ENCODE measurements around the gene TLCD3A. TPM values are rescaled to one million over a fixed set of nuclear protein-coding genes. Genes with fewer than 3 reads are reported as not detected.

Gene TLCD3A
- total and polyA plus RNA-seq, 9 of the 15 experiments (the other 6 are each of a cell fraction or from before 2014, with no cell fraction given): 1.3 to 13.5 (median 7.3) TPM

DNA sequence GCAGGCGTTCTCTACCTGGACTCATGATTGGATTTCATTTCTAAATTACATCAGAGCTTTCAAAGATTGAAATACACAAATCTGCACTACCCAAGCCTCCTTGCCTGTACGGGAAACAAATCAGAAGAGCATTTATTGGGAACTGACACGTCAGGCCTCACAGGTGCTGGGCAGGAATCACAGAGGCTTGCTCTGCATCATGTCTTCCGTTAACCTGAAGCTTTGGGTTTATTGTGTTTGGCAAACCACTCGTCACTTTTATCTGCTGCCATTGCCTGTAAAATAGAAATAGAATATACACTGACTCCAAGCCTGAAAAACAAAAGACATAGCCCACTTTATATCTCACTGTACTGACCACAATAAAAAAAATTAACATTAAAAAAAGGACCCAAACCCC lies 27.6 kb downstream of the TLCD3A start:
- FAIRE-seq (no peak), DNase-seq (ENCODE audit: extremely low read depth in 1 of 4, low spot score in 3 of 4) (no peak), ATAC-seq (no peak)
- Histone ChIP-seq H3K79me2 (ENCODE audit: control insufficient read depth, insufficient read depth, low read length) (no peaks in the 10 kb centered on the region), H3K36me3 (ENCODE audit: control insufficient read depth, insufficient read depth, low read length) (peaks cover 55% of the 10 kb centered on the region), H2AFZ (ENCODE audit: low read depth, low read length) (no peak overlapping the region), H3K27ac (ENCODE audit: extremely low read depth, low read depth, low read length) (no peak overlapping the region), H3K9me1 (ENCODE audit: control insufficient read depth, insufficient read depth, low read length) (no peaks in the 10 kb centered on the region), H3K27me3 (ENCODE audit: control insufficient read depth in 2 of 2, insufficient read depth in 2 of 2, low read length in 2 of 2) (no peaks in the 10 kb centered on the region), H3K9ac (ENCODE audit: insufficient read depth in 1 of 2, low read depth in 2 of 2, low read length in 2 of 2) (no peak overlapping the region), H3K4me2 (ENCODE audit: insufficient read depth, low read length) (no peak overlapping the region), H3K4me3 (no peak overlapping the region), H3K9me3 (replicated peaks; ENCODE audit: control insufficient read depth, insufficient read depth, low read depth, low read length) (no peaks in the 10 kb centered on the region), H4K20me1 (replicated peaks; ENCODE audit: control insufficient read depth, insufficient read depth, low read length) (no peaks in the 10 kb centered on the region), H3K4me1 (replicated peaks in 1 of 2; ENCODE audit: control insufficient read depth in 2 of 2, insufficient read depth in 2 of 2, low read length in 2 of 2) (no peaks in the 10 kb centered on the region)
- intact Hi-C loops (cut with micrococcal nuclease): no loop called here
- ChIA-PET CTCF (ENCODE audit: low intra/inter-chr PET ratio) (no interaction called here), POLR2A (interaction anchor here (0.6 kb wide), 1 partner anchor 32 kb away, joined by 3 read pairs; no protein-coding TSS in a partner anchor)
- WGBS (ENCODE audit: insufficient coverage, low coverage, missing lambda C conversion rate): 98% methylated on average over 5 of the region's 5 CpGs
- TF ChIP-seq ZNF311 (CRISPR knock-in tag; IDR thresholded peaks at IDR 0.05): no peak
- BruUV-seq (replicated peaks): no TSS peak
- in situ Hi-C loops (cut with MboI): no loop called here

- no peaks in the 10 kb centered on the region for H4K20me1 ChIP-seq (replicated peaks; ENCODE audit: control insufficient read depth, insufficient read depth, low read length)
- peaks cover 59% of the 10 kb centered on the region for H3K36me3 ChIP-seq (ENCODE audit: control insufficient read depth, insufficient read depth, low read length)
These were observed 28.0 kb downstream of the TLCD3A start for GRCh38 chr17:760371-760770.

More at GRCh38 chr17:760371-760770, 28.0 kb downstream of the TLCD3A start:
- CTCF ChIA-PET (ENCODE audit: low intra/inter-chr PET ratio): no interaction called here
- H3K27ac ChIP-seq (ENCODE audit: extremely low read depth, low read depth, low read length): no peak overlapping the region
- FAIRE-seq: no peak
- intact Hi-C loops (cut with micrococcal nuclease) (no loop called here), in situ Hi-C loops (cut with MboI) (no loop called here)
- no peaks in the 10 kb centered on the region for H3K79me2 ChIP-seq (ENCODE audit: control insufficient read depth, insufficient read depth, low read length)
- TF ChIP-seq CAMTA2 (CRISPR knock-in tag; conservative IDR thresholded peaks at IDR 0.05) (no peak), SAP30 (IDR thresholded peaks at IDR 0.05; ENCODE audit: borderline replicate concordance, insufficient read depth, low read depth, low read length, poor library complexity, severe bottlenecking) (no peak), ZBTB9 (CRISPR knock-in tag; IDR thresholded peaks at IDR 0.05) (no peak), GATA2 (CRISPR knock-in tag; IDR thresholded peaks at IDR 0.05) (no peak), NFYB (IDR thresholded peaks at IDR 0.05; ENCODE audit: extremely low read depth, insufficient read length) (no peak), ZNF274 (IDR thresholded peaks at IDR 0.05; ENCODE audit: borderline replicate concordance, low read depth, low read length) (no peak), ZNF143 (CRISPR knock-in tag; IDR thresholded peaks at IDR 0.05) (no peak), NR4A1 (CRISPR knock-in tag; IDR thresholded peaks at IDR 0.05) (no peak), NR4A1 (tag; IDR thresholded peaks at IDR 0.05) (no peak), ZNF431 (CRISPR knock-in tag; IDR thresholded peaks at IDR 0.05) (no peak)
- TF ChIP-seq, protein P1, sequence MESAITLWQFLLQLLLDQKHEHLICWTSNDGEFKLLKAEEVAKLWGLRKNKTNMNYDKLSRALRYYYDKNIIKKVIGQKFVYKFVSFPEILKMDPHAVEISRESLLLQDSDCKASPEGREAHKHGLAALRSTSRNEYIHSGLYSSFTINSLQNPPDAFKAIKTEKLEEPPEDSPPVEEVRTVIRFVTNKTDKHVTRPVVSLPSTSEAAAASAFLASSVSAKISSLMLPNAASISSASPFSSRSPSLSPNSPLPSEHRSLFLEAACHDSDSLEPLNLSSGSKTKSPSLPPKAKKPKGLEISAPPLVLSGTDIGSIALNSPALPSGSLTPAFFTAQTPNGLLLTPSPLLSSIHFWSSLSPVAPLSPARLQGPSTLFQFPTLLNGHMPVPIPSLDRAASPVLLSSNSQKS (CRISPR knock-in tag; IDR thresholded peaks at IDR 0.05): no peak
- H3K27me3 ChIP-seq (ENCODE audit: control insufficient read depth in 2 of 2, insufficient read depth in 2 of 2, low read length in 2 of 2): no peaks in the 10 kb centered on the region
- H3K4me1 ChIP-seq (replicated peaks in 1 of 2; ENCODE audit: control insufficient read depth in 2 of 2, insufficient read depth in 2 of 2, low read length in 2 of 2): no peaks in the 10 kb centered on the region
- no peaks in the 10 kb centered on the region for H3K9me1 ChIP-seq (ENCODE audit: control insufficient read depth, insufficient read depth, low read length)
- H2AFZ ChIP-seq (ENCODE audit: low read depth, low read length): no peak overlapping the region
- ATAC-seq: no peak
- no peak overlapping the region for H3K9ac ChIP-seq (ENCODE audit: insufficient read depth in 1 of 2, low read depth in 2 of 2, low read length in 2 of 2)
- no peak for DNase-seq (ENCODE audit: extremely low read depth in 1 of 4, low spot score in 3 of 4)
- H3K4me2 ChIP-seq (ENCODE audit: insufficient read depth, low read length): no peak overlapping the region
- 99% methylated on average over 9 of the region's 9 CpGs for WGBS (ENCODE audit: insufficient coverage, low coverage, missing lambda C conversion rate)
- H3K9me3 ChIP-seq (replicated peaks; ENCODE audit: control insufficient read depth, insufficient read depth, low read depth, low read length): no peaks in the 10 kb centered on the region
- no peak overlapping the region for H3K4me3 ChIP-seq
- BruUV-seq (replicated peaks): no TSS peak
- POLR2A ChIA-PET: interaction anchor here (0.6 kb wide), 1 partner anchor 32 kb away, joined by 3 read pairs; no protein-coding TSS in a partner anchor

Data from K562 (cell line).